GM12891 (cell line): ENCODE data around the gene CCDC171.

Experiments
- PAX5 ChIP-seq: IDR thresholded peaks from 2 replicates; pipeline ENCODE4 v1.6.1; 2011; ENCODE audit warnings: low read length, moderate library complexity, mild to moderate bottlenecking; ENCODE audit not compliant: insufficient read depth, severe bottlenecking
- POLR2A ChIP-seq: IDR thresholded peaks from 2 replicates; pipeline ENCODE4 v1.6.1; 2011; ENCODE audit warnings: low read depth, low read length, control low read depth
- POLR2AphosphoS5 ChIP-seq: IDR thresholded peaks from 2 replicates; pipeline ENCODE4 v1.6.1; 2011; ENCODE audit warnings: low read depth, low read length, control low read depth
- POU2F2 ChIP-seq: IDR thresholded peaks from 2 replicates; pipeline ENCODE4 v1.6.1; 2011; ENCODE audit warnings: low read depth, mild to moderate bottlenecking, control low read depth, low read length, moderate library complexity
- SPI1 ChIP-seq: IDR thresholded peaks from 2 replicates; pipeline ENCODE4 v1.6.1; 2011; ENCODE audit warnings: low read depth, low read length, control low read depth
- TAF1 ChIP-seq: IDR thresholded peaks from 2 replicates; pipeline ENCODE4 v1.6.1; 2011; ENCODE audit warnings: low read depth, low read length, control low read depth

DNA sequence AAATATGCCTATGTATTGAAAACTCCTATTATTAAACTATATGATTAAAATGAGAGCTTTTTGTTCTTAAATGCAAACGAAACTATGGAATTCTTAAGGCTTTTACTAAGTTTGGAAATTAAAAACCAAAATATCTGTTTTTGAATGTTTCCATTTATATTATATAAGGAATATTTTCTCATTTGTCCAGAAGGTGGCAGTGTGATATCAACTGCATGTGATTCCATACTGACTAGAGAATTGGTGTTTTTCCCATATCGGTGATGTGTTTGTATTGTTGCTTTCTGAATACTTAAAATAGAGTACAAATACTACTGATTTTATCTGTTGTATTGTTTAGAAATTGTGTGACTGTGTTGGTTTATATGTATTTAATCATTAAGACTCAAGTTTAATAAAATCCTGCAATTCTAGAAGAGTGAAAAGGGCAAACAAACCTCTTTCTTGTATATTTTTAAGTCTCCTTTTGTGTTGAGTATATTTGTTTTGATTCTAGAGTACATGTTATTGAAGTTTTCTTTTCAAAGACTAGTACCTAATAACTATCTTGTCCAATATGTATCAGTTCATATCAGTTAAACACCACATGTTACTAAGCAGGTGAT, 320.8 kb downstream of the CCDC171 start:
- TF ChIP-seq PAX5 (no peak), POLR2AphosphoS5 (no peak), TAF1 (no peak), POLR2A (no peak), SPI1 (no peak), POU2F2 (no peak)
